Tongue (tissue), 2 donors: ENCODE measurements around the gene ZNF488. TPM values are rescaled to one million over a fixed set of nuclear protein-coding genes. Genes with fewer than 3 reads are reported as not detected.

ENCODE experiments used
- DNase-seq: peaks from one replicate; pipeline ENCODE4 v3.0.0-alpha.2; 2015
- total RNA-seq: library from RNA; depleted of rRNA; stranded (reverse); fragments of >200 nt; gene quantifications from one replicate; pipeline ENCODE4 v1.2.3, GENCODE V29; 2014

Gene ZNF488
- total RNA-seq, 1 donor from 2014 or later, result 1.4 TPM

DNA sequence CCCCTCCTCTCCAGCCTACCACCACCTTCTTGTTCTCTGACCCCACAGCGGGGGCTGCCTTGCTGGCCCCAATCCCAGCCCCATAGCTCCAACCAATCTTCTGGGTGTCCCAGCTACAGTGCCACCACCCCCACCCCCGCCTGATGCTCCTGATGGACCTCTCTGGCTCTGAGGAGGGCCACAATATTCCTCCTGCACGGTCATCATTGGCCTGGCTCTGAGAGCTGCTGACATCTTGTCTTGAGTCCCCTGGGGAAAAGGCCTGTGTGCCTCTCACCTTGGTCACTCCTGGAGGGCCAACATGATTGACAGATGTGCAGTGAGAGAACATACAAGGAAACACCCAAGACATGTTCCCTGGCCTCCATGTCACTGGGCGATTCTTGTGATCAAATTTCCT lies 54.2 kb downstream of the ZNF488 start:
- DNase-seq, result no peak

- no peak for DNase-seq
These were observed 57.2 kb downstream of the ZNF488 start for GRCh38 chr10:47326927-47327330.

GRCh38 chr10:47326306-47326926 lies 57.7 kb downstream of the ZNF488 start:
- DNase-seq, result no peak

- no peak for DNase-seq
These were observed 58.5 kb downstream of the ZNF488 start for GRCh38 chr10:47325303-47326291.

- DNase-seq, result no peak
These were observed 60.3 kb downstream of the ZNF488 start for GRCh38 chr10:47323636-47324296.

DNA sequence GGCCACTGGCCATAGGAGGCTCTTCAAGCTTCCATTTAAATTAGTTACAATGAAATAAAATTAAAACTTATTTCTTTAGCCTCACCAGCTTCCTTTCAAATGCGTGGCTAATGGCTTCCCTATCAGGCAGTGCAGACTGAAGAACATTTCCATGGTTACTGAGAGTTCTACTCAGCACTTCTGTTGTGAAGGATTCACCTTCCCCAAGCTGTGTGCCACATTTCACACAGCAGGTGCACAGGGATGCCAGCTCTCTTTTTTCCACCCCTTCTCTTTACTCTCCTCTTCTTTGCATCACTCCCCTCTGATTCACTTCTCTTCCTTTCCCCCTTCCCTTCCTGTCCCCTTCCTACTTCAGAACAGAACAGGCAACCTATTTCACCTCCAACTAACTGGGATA lies 61.0 kb downstream of the ZNF488 start:
- DNase-seq, result no peak

DNA sequence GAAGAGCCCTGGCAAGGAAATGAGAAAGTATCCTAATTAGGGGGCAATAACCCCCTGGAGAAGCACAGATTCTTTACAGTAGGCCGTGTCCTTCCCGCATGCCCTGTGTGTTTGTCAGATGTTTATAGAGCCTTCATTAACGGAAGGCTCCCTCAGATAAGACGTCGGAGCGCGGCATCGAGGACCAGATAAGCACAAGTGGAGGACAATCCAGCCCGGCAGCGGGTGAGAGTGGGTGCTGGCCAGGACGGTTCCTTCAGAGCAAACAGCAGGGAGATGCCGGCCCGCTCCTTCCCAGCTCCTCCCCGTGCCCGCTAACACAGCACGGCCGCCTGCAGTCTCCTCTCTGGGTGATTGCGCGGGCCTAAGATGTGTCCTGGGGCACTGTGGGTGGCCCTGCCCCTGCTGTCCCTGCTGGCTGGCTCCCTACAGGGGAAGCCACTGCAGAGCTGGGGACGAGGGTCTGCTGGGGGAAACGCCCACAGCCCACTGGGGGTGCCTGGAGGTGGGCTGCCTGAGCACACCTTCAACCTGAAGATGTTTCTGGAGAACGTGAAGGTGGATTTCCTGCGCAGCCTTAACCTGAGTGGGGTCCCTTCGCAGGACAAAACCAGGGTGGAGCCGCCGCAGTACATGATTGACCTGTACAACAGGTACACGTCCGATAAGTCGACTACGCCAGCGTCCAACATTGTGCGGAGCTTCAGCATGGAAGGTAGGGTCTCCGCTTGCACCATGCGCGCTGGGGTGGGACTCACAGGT lies 61.6 kb downstream of the ZNF488 start, which contains the start of gene GDF2:
TSS of gene GDF2 (plus strand) at position 155 of the 762 bp plus-strand sequence. CDS start at position 370, 215 bp downstream.
- no peak for DNase-seq

GRCh38 chr10:47321521-47322195 lies 62.4 kb downstream of the ZNF488 start:
- DNase-seq, result no peak

- no peak for DNase-seq
These were observed 63.3 kb downstream of the ZNF488 start for GRCh38 chr10:47320812-47321211.

GRCh38 chr10:47319784-47320183 lies 64.3 kb downstream of the ZNF488 start:
- DNase-seq, result peak; percentile 39

DNA sequence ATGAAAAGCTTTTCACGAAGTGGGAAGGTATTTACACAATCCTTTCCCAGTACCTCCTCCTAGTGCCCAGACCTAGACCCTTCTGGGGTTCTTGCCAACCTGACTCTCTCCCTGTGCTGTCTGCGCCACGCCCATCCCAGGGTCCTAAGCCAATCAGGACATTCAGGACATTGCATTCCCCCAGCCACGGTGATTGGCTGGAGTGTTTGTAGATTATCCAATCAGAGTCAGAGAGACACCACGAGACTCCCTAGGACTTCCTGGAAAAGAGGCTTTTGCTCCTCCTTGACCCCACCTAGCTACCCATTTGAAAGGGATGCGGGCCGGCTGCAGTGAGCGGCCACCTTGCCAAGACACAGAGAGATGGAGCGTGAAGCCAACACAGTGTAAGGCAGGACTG lies 65.4 kb downstream of the ZNF488 start:
- DNase-seq, result no peak

- DNase-seq, result no peak
These were observed 66.8 kb downstream of the ZNF488 start for GRCh38 chr10:47317251-47317650.

DNA sequence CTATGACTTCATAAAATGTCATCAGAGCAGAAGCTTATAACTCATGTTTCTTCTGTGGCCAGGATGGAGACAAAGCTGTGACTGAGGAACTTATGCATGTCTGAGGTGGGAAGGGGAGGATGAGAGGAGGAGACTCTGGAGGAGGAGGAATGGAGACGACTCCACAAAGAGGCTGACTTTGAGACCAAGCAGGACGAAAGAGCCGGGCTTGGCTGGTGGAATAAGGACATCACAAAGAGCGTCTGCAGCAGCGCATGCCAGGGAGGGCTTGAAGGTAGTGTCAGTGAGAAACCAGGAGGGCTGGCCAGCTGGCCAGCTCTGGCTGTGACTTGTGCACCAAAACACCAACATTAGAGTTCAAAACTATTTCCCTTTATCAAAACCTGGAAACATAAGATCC lies 68.0 kb downstream of the ZNF488 start:
- no peak for DNase-seq

Other genes with a start within 250 kb of the ZNF488 start
- gene GDF10, start 84.1 kb downstream of the ZNF488 start, total RNA-seq, result 32.6 TPM
- gene GDF2, start 61.8 kb downstream of the ZNF488 start, total RNA-seq, result not detected
- gene RBP3, start 35.9 kb downstream of the ZNF488 start, total RNA-seq, result not detected
- 9.3 TPM for gene ANXA8, start 99.8 kb upstream of the ZNF488 start, total RNA-seq
- gene FAM25G, start 107.4 kb upstream of the ZNF488 start, total RNA-seq, result not detected
- gene AGAP9, start 139.3 kb upstream of the ZNF488 start, total RNA-seq, result 2.2 TPM